ENCODE data around the gene SLC43A2.
"Not testable (repeated sequence)": the region's sequence is repeated elsewhere in the genome, so short reads cannot be mapped to it uniquely, and the experiment has no call there.

Gene SLC43A2

DNA sequence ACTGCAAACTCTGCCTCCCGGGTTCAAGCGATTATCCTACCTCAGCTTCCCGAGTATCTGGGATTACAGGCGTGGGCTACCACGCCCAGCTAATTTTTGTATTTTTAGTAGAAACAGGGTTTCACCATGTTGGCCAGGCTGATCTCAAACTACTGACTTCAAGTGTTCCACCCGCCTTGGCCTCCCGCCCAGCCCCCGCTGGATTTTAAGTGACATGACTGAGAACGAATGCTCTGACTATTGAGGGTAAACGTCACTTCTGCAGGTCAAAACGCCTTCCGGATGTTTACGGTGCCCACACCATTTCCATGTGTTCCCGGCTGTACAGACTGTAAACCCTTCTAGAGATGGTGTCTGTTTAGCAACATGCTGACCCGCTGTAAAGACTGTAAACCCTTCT, 88.8 kb downstream of the SLC43A2 start:
- DNase-seq (ENCODE audit: low read depth in 2 of 2): no peak

DNA sequence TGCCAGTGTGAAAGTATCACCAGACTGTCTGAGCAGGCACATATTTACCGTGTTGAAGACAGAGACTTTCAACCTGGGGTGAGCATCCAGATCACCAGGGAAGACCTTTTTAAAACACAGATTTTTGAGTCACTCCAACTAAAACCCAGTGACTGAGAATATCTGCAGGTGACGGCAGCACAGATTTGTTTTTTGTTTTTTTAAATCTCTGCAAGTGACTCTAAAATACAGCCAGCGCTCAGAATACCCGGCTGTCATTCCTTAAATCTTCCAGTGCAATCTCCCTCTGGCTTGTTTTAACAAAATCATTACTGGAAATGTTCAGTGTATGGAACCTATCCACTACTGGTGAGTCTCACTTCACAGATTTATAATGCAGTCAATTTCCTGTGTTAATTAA, 92.9 kb downstream of the SLC43A2 start:
- DNase-seq (ENCODE audit: low read depth in 2 of 2): no peak

- DNase-seq (ENCODE audit: low read depth in 2 of 2): no peak
These were observed 94.8 kb downstream of the SLC43A2 start for GRCh38 chr17:1533661-1534325.

GRCh38 chr17:1532836-1533602, 95.6 kb downstream of the SLC43A2 start:
- DNase-seq (ENCODE audit: low read depth in 2 of 2): no peak

DNA sequence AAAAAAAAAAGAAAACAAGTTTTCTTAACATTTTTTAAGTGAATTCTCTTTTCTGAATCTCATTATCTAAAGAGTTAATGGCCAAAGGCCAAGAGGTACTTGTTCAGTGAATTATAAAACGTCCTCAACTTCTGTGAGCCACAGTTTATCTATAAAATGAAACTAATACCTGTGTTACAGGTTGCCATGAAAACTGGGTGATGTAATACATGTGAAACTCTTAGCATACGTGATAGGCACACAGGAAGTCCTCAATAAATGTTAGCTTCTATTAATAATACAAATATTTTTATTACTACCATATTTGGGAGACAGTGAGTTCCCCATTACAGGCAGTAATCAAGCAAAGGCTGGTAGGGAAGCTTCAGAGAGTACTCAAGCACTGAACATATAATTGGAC, 98.8 kb downstream of the SLC43A2 start:
- no peak for DNase-seq (ENCODE audit: low read depth in 2 of 2)

DNA sequence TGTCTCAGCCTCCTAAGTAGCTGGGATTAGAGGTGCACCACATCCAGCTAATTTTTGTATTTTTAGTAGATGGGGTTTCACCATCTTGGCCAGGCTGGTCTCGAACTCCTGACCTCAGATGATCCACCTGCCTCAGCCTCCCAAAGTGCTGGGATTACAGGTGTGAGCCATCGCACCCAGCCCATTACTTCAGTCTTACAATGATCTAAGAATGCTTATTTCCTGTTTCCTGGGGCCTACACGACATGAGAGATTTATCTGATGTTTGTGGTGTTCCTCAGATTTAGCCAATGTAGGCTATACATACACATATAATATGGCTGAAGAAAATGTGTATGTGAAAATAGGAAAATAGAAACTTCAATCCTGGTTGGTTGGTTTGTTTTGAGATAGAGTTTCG, 101.8 kb downstream of the SLC43A2 start:
- DNase-seq (ENCODE audit: low read depth in 2 of 2): not testable (repeated sequence)

DNA sequence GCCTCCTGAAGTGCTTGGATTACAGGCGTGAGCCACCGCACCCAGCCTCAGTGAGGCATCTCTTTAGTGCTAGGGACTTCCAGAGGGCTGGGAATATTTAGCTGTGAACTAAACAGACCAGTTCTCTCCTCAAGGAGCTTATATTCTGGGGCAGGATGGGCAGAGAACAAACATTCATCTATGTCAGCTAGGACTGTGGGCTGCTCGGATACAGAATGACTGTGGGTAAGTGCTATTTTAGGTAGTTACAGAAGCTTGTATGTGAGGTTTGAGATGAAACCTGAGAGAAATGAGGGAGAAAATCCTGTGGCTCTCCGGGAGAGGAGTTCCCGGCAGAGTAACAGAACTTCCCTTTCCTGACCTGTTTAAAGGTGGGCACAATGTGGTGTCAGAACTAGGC, 106.0 kb downstream of the SLC43A2 start:
- DNase-seq (ENCODE audit: low read depth in 2 of 2): no peak

- no peak for DNase-seq (ENCODE audit: low read depth in 2 of 2)
These were observed 107.5 kb downstream of the SLC43A2 start for GRCh38 chr17:1521086-1521640.

DNA sequence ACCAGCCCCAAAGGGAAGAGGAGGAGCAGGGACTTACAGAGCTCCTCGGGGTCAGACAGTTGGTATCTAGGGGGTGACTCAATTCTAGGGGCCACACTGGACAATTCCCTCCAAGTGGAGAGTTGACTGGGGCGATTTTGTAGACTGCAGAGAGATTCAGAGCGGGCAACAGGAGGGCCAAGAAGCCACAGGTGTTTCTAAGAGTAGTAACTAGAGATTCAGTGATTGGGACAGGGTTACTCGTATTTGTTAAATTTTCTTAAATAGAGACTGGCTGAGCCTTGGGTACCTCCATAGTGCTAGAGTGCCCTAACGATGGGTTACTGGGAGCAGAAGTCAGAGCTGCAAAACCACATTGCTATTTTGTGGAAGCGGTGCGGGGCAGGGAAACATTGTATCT, 109.0 kb downstream of the SLC43A2 start:
- DNase-seq (ENCODE audit: low read depth in 2 of 2): no peak

All from activated CD8-positive, alpha-beta memory T cell treated with anti-CD3 and anti-CD28 coated beads for 4 hours (primary cell).